ENCODE results near the gene VPS35.

The VPS35 gene

DNA sequence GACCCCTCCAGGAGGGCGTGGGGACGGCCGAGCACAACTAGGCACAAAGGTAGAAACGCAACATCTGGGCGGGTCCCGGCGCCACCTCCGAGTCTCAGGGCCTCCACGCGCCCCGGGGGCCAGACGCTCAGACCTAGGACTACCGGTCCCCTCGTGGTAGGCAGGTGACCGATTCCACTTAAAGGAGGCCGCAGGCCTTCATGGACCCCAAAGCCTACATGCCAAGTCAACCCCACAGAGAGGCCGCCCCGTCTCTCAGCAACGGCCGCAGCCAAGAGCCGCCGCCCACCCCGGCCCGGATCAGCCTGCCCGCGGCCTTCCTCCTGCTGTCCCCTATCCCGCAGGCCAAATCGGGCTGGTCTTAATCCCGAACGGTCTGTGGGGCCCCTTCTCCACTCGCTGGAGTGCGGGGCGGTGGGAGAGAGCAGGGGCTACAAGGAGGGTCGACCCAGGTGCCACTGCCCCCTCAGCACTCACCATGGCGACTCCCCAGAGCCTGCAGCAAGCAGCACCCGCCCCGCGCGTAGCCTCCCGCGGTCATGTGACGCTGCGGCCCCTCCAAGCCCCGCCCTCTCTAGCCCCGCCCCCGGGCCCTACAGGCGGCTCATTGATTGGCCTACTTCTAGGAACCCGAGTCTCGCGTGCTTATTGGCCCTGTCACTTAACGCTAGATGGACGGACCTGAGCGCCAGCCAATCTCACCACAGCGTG is at the start of gene VPS35:
TSS of gene VPS35 (minus strand) at position 525 of the 711 bp plus-strand sequence. CDS start at position 480, 45 bp downstream.
- peak; percentile 78 for DNase-seq

GRCh38 chr16:46737621-46738214 is 48.7 kb upstream of the VPS35 start:
- DNase-seq = no peak

- no peak for DNase-seq
Measured at GRCh38 chr16:46736695-46737094, 47.7 kb upstream of the VPS35 start.

DNA sequence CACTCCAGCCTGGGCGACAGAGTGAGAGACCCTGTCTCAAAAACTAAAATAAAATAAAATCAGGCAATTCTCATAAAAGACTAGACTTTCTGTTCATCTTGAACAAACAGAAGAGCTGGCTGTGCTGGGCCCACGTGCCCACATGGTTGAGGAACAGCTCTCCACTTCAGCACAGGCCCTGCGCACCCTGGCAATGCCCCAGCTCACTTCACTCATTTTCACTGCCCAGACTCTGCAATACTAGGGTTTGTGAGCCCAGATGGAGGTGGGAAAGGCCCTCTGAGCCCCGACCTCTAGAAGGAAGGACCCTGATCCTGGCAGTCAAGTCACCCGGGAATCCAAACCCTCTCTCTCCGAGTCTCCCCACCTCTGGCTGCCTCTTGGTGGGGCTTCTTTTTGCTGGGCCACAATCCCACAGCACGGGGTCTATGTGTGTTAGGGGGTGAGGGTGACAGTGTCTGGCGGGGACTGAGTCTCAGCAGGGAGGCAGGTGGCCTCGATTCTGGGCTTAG is 44.4 kb upstream of the VPS35 start:
- DNase-seq = no peak

DNA sequence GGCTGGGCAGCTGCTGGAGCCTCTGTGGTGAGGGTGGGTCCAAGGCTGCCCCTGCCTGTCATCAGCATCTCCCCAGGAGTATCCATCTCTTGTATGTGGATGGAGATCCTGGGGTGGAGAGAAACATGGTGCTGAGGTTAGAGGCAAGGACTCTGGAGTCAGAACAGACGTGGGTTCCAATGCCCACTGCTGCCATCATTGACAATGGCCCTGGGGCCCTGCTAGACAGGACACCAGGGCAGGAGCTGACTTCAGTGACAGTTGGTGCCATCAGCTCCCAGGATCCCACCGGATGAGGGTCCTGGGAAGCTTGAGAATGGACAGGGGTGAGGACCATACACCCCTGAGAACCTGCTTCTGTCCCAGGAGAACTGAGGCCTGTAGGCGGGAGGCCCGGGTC is 43.6 kb upstream of the VPS35 start:
- DNase-seq = no peak

DNA sequence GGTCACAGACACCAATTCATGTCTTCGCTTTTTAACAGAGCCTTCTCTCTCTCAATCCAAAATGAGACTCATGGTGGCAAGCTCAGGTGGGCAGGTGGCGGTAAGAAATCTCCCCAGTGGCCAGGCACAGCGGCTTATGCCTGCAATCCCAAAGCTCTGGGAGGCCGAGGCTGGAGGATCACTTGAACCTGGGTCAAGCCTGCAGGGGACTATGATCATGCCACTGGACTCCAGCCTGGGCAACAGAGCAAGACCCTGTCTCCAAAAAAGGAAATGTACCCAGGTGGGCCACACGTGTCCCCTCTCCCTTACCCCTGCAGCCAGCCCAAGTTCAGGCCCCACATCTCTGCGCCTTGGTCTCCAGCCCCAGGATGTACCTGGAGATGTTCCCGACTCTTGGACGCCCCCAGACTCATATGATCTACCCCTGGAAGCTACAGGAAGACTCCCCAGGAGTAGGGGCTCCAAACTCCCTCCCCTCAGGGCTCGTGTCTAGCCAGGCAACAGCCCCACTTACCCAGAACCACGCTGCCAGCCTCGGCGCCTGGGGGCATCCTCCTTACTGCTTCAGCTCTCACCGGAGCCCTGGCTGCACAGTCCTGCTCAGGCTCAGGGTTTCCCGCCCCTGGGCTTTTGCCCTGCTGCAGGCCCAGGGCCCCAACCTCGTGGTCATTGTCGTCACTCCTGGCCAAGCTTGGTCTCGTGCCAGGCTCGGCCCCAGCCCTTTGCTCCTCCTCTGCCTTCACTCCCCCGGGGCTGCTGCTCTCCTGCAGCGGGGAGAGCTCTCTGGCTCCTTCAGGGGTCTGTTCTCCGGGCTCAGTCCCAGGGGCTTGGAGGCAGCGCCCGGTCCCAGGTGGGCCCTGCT is 42.9 kb upstream of the VPS35 start:
- no peak for DNase-seq

DNA sequence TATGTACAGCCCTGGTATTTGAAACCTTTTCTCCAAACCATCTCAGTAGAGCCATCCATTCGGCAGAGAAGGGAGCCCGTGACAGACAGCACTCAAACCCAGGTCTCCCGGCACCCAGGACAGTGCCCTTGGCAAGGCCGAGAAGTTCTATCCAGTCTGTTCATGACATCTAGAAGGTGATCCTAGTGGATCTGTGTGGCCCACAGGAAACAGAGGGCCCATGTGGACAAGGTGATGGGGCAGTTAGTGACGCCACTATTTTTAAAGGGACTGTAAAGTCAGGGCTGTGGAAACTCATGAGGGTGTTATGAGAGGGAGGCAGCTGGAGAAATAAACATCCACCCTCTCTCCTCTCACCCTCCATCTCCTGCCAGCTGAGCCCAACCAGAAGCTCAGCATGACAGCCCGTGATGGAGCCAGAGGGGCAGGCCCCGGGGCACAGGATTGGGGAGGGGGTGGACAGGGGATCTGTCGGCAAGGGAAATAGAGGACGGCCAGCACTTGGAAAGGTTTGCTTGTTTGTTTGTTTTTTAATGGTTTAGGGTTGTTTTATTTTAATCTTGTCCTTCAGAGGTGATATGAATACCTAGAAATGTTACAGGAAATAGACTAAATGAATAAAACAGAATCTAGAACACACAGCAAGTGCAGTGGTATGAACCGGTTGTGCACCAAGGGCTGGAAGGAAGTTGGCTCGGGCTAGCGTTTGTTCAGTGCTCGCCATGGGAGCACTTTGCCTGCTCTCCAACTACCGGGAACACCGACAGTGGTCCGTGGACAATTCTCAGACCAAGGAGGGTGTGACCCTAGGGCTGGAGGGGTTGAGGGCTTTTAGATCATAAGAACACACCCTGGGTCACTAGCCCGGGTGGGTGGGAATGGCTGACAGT is 42.1 kb upstream of the VPS35 start:
- DNase-seq = no peak

GRCh38 chr16:46730126-46730525 is 41.1 kb upstream of the VPS35 start:
- no peak for DNase-seq

GRCh38 chr16:46729326-46729995 is 40.5 kb upstream of the VPS35 start:
- DNase-seq = no peak

GRCh38 chr16:46728806-46729205 is 39.8 kb upstream of the VPS35 start:
- DNase-seq = no peak

DNA sequence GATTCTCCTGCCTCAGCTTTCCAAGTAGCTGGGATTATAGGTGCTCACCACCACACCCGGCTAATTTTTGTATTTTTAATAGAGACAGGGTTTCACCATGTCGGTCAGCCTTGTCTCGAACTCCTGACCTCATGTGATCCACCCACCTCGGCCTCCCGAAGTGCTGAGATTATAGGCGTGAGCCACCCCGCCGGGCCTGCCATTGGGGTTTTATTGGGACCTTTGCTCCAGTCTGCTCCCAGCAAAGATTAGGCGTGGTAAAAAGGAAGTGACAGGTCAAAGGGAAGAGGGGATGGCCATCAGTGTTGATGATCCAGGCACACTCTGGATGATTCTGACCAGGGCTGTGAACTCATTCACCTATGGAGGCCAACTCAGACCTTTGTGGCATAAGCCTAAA is 38.7 kb upstream of the VPS35 start:
- no peak for DNase-seq

GRCh38 chr16:46727184-46727583 is 38.2 kb upstream of the VPS35 start:
- no peak for DNase-seq

DNA sequence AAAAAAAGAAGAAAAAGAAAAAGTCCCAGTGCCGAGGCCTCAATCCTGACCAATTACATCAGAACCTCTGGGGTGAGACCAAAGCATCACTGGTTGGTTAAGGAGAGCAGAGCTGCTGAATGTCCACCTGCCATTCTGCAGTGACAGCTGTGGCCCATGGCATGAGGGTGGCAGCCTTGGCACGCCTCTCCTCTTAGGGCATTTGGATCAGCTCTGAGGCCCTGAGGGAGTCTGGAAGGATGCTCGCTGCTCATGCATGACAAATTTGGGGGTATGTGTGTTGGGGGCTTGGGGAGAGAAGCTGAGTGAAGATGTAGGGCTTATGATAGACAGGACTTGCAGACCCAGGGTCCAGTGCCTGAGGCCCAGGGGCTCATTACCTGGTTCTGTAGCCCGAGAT is 32.9 kb upstream of the VPS35 start:
- DNase-seq = no peak

DNA sequence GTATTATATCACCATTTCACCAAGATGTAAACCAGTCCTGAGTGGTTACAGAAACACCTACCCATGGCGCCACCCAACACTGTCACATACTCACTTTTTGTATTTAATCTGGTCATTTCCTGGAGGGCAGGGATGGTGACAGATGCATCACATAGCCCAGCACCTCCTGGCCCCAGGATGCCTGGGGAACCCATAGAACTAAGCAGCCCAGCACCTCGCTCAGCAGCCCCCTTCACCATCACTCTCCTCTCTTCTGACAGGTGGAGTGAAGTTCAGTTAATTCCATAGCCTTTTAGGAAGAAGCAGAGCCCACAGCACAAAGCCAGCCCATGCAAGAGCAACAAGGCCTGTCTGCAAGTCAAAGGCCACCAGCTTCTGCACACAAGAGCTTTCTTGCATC is 31.6 kb upstream of the VPS35 start:
- no peak for DNase-seq

DNA sequence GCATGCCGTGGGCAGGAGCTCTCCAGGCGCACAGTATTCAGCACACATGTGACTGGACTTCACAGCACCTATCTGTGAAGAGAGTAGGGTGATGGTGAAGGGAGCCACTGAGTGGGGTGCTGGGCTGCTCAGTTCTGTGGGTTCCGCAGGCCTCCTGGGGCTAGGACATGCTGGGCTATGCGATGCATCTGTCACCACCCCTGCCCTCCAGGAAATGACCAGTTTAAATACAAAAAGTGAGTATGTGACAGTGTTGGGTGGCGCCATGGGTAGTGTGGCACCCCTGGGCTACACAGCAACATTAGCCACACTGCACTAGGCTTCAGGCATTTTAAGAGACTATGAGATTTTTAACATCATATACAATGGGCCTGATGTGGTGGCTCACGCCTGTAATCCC is 30.6 kb upstream of the VPS35 start:
- DNase-seq = no peak

DNA sequence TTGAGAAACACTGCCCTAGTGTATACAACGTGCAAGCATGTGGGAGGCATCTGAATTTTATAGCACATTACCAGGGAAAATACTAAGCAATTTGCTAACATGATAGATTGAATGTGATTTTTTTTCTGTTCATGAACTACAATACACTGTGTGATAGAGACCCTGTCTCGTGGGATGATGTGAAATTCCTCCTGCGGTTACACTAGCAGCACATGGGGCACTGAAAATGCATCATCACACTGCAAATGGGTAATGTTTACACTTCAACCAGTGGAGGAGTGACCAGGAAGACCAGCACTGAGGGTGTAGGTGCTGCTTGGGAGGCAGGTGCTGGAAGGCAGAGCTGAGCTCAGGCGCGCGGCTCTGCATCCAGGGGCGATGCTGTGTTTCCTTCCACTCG is 29.2 kb upstream of the VPS35 start:
- no peak for DNase-seq

- no peak for DNase-seq
Measured at GRCh38 chr16:46717692-46718091, 28.7 kb upstream of the VPS35 start.

- DNase-seq = no peak
Measured at GRCh38 chr16:46715769-46716305, 26.9 kb upstream of the VPS35 start.

GRCh38 chr16:46714797-46715591 is 26.0 kb upstream of the VPS35 start:
- no peak for DNase-seq

GRCh38 chr16:46713634-46714033 is 24.7 kb upstream of the VPS35 start:
- no peak for DNase-seq

- DNase-seq = no peak
Measured at GRCh38 chr16:46712911-46713310, 23.9 kb upstream of the VPS35 start.

All from NCI-H2029 treated with DMSO at 0.1 percent for 48 hours (cell line).